ENCODE measurements around the gene LGALS12.

DNA sequence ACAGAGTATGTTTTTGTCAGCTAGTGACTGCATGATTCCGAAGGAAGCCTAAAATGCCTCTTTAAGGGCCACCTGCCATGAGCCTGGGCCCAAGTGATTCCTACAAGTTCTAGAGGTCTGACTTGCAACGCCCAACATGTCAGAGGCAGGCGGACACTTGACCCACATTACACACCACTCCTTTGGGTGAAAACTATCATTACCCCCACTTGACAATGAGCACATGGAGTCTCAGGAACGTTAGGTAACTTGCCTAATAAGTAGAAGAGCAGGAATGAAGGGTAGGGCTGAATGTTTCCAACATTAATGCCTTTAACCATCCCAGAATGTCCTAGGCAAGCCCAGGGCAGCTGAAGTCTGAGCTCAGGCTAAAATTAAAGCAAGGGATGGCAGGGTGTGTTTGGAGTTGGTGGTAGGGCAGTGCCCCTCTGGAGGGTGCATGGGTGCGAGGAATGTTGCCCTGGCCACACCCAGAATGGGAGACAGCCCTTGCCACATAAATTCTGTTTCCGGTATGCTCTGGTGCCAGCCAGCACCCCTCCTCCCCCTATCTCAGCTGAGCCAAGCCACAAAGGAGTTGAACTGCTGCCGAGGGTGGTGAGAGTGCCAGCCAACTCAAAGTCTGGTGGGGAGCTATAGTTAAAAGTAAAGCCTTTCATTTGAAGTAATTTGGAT, 54.8 kb downstream of the LGALS12 start:
- no peak for TF ChIP-seq ERF (CRISPR knock-in tag; IDR thresholded peaks at IDR 0.05)
- TF ChIP-seq, protein P1, sequence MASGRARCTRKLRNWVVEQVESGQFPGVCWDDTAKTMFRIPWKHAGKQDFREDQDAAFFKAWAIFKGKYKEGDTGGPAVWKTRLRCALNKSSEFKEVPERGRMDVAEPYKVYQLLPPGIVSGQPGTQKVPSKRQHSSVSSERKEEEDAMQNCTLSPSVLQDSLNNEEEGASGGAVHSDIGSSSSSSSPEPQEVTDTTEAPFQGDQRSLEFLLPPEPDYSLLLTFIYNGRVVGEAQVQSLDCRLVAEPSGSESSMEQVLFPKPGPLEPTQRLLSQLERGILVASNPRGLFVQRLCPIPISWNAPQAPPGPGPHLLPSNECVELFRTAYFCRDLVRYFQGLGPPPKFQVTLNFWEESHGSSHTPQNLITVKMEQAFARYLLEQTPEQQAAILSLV (CRISPR knock-in tag; IDR thresholded peaks at IDR 0.05; ENCODE audit: borderline replicate concordance), result no peak
- no peak for TF ChIP-seq REL (CRISPR knock-in tag; conservative IDR thresholded peaks at IDR 0.05)
- no peak for TF ChIP-seq ZFX (CRISPR knock-in tag; IDR thresholded peaks at IDR 0.05; ENCODE audit: low read depth)
- no peak for TF ChIP-seq ESRRA (CRISPR knock-in tag; IDR thresholded peaks at IDR 0.05; ENCODE audit: low read depth)
- no peak for TF ChIP-seq ELF1 (CRISPR knock-in tag; IDR thresholded peaks at IDR 0.05)
- TF ChIP-seq, protein P2, sequence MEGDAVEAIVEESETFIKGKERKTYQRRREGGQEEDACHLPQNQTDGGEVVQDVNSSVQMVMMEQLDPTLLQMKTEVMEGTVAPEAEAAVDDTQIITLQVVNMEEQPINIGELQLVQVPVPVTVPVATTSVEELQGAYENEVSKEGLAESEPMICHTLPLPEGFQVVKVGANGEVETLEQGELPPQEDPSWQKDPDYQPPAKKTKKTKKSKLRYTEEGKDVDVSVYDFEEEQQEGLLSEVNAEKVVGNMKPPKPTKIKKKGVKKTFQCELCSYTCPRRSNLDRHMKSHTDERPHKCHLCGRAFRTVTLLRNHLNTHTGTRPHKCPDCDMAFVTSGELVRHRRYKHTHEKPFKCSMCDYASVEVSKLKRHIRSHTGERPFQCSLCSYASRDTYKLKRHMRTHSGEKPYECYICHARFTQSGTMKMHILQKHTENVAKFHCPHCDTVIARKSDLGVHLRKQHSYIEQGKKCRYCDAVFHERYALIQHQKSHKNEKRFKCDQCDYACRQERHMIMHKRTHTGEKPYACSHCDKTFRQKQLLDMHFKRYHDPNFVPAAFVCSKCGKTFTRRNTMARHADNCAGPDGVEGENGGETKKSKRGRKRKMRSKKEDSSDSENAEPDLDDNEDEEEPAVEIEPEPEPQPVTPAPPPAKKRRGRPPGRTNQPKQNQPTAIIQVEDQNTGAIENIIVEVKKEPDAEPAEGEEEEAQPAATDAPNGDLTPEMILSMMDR (CRISPR knock-in tag; IDR thresholded peaks at IDR 0.05), result no peak
